ENCODE measurements around the gene SOCS7. TPM values are rescaled to one million over a fixed set of nuclear protein-coding genes. Genes with fewer than 3 reads are reported as not detected.

Gene SOCS7
- total and polyA plus RNA-seq, 4 donors = 0.74 to 11.0 (median 2.9) TPM

DNA sequence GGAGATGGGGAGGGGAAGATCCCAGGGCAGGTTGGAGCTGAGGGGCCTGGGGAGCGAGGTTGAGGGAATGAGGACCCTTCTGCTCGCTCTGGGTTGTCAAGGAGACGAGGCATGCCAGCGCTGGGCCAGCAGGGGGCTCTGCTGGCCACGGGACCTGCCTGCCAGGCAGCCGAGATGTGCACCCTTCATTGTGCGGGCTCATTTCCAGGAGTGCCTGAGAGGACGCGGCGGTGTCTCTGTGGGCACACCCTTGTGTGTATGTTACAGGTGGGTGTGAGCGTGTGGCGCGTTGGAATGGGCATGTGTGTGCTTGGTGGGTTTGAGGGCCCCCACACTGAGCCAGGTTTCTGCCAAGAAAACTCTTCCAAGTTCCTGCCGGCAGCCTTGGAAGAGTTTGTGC, 92.5 kb downstream of the SOCS7 start:
- H3K4me3 ChIP-seq (ENCODE audit: low read depth in 1 of 3, low read length in 3 of 3) = no peak overlapping the region
- no peaks in the 10 kb centered on the region for H3K36me3 ChIP-seq (ENCODE audit: control insufficient read depth in 4 of 4, insufficient read depth in 3 of 4, low read depth in 1 of 4, low read length in 3 of 4)
- no peaks in the 10 kb centered on the region for H3K27me3 ChIP-seq (ENCODE audit: control insufficient read depth in 4 of 4, insufficient read depth in 4 of 4, low read length in 3 of 4)
- H3K27ac ChIP-seq (ENCODE audit: low read depth in 1 of 2, low read length in 2 of 2) = no peak overlapping the region
- TF ChIP-seq HNF4A (conservative IDR thresholded peaks at IDR 0.05) = no peak
- TF ChIP-seq FOXA1 (IDR thresholded peaks at IDR 0.05) = no peak
- no peak for TF ChIP-seq MAX (IDR thresholded peaks at IDR 0.05)
- TF ChIP-seq FOXA2 (IDR thresholded peaks at IDR 0.05) = no peak
- TF ChIP-seq, protein P1, sequence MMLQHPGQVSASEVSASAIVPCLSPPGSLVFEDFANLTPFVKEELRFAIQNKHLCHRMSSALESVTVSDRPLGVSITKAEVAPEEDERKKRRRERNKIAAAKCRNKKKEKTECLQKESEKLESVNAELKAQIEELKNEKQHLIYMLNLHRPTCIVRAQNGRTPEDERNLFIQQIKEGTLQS (IDR thresholded peaks at IDR 0.05) = no peak
- TF ChIP-seq NR2F2 (IDR thresholded peaks at IDR 0.05) = no peak
- no peak for TF ChIP-seq GABPA (IDR thresholded peaks at IDR 0.05 in 1 of 2, conservative IDR thresholded peaks at IDR 0.05 in 1 of 2)
- TF ChIP-seq RAD21 (IDR thresholded peaks at IDR 0.05) = peak; percentile 85 to 93
- TF ChIP-seq YY1 (IDR thresholded peaks at IDR 0.05) = no peak
- TF ChIP-seq SP1 (IDR thresholded peaks at IDR 0.05) = no peak
- peak; percentile 81 for TF ChIP-seq CTCF (IDR thresholded peaks at IDR 0.05; ENCODE audit: low read depth, low read length, missing input control)
- no peak for TF ChIP-seq TAF1 (conservative IDR thresholded peaks at IDR 0.05)
- no peaks in the 10 kb centered on the region for H3K9me3 ChIP-seq (ENCODE audit: control insufficient read depth in 4 of 4, low read length in 3 of 4)
- H3K4me1 ChIP-seq (ENCODE audit: control insufficient read depth in 4 of 4, insufficient read depth in 4 of 4, low read length in 3 of 4) = no peaks in the 10 kb centered on the region
- peak; percentile 68 for DNase-seq (ENCODE audit: low spot score)
- no peak overlapping the region for H3K9ac ChIP-seq (ENCODE audit: low read depth in 1 of 2, low read length in 2 of 2)
- 11% methylated on average over 14 of the region's 14 CpGs for WGBS

- no peaks in the 10 kb centered on the region for H3K9me3 ChIP-seq (ENCODE audit: control insufficient read depth in 4 of 4, low read length in 3 of 4)
- H3K9ac ChIP-seq (ENCODE audit: low read depth in 1 of 2, low read length in 2 of 2) = no peak overlapping the region
- H3K36me3 ChIP-seq (ENCODE audit: control insufficient read depth in 4 of 4, insufficient read depth in 3 of 4, low read depth in 1 of 4, low read length in 3 of 4) = no peaks in the 10 kb centered on the region
- H3K4me3 ChIP-seq (ENCODE audit: low read depth in 1 of 3, low read length in 3 of 3) = no peak overlapping the region
- 50% methylated on average over 2 of the region's 2 CpGs for WGBS
- peaks cover 0 to 5% (median 1%) of the 10 kb centered on the region in 4 donors for H3K4me1 ChIP-seq (ENCODE audit: control insufficient read depth in 4 of 4, insufficient read depth in 4 of 4, low read length in 3 of 4)
- TF ChIP-seq RAD21 (IDR thresholded peaks at IDR 0.05) (no peak), GABPA (IDR thresholded peaks at IDR 0.05 in 1 of 2, conservative IDR thresholded peaks at IDR 0.05 in 1 of 2) (no peak), CTCF (IDR thresholded peaks at IDR 0.05; ENCODE audit: low read depth, low read length, missing input control) (no peak), HNF4G (IDR thresholded peaks at IDR 0.05) (no peak), NR2F2 (IDR thresholded peaks at IDR 0.05) (no peak), FOXA2 (IDR thresholded peaks at IDR 0.05) (no peak), YY1 (IDR thresholded peaks at IDR 0.05) (no peak)
- peak overlapping the region in 1 of 2 donors; percentile 25 for H3K27ac ChIP-seq (ENCODE audit: low read depth in 1 of 2, low read length in 2 of 2)
- H3K27me3 ChIP-seq (ENCODE audit: control insufficient read depth in 4 of 4, insufficient read depth in 4 of 4, low read length in 3 of 4) = no peaks in the 10 kb centered on the region
- no peak for DNase-seq (ENCODE audit: low spot score)
Measured at GRCh38 chr17:38447502-38448085, 96.0 kb downstream of the SOCS7 start.
